ENCODE measurements around the gene DEAF1. TPM values are rescaled to one million over a fixed set of nuclear protein-coding genes. Genes with fewer than 3 reads are reported as not detected.

DEAF1 gene
- total RNA-seq, 2 donors from 2014 or later: 15.8 to 28.0 TPM

- no peaks in the 10 kb centered on the region for H3K9me3 ChIP-seq
- WGBS, 2 donors: 75 to 78% methylated on average over 20 of the region's 20 CpGs
- no peak overlapping the region for H3K4me3 ChIP-seq
- intact Hi-C loops (cut with DNase I): no loop called here
- no peak overlapping the region for H3K27ac ChIP-seq
- TF ChIP-seq CTCF (IDR thresholded peaks at IDR 0.05) (no peak), POLR2A (IDR thresholded peaks at IDR 0.05) (no peak)
- H3K36me3 ChIP-seq (replicated peaks in 1 of 2; ENCODE audit: insufficient read depth in 1 of 2, low read depth in 2 of 2): no peaks in the 10 kb centered on the region
- H3K27me3 ChIP-seq: peaks cover 0 to 4% of the 10 kb centered on the region in 2 donors
- no peak for DNase-seq
- ATAC-seq: no peak
- H3K4me1 ChIP-seq: peaks cover 4% of the 10 kb centered on the region
These were observed 38.0 kb upstream of the DEAF1 start for GRCh38 chr11:733072-733471.

GRCh38 chr11:729492-730074, 34.6 kb upstream of the DEAF1 start:
- 18 to 21% methylated on average over 10 to 17 of the region's 17 CpGs for WGBS, 2 donors
- TF ChIP-seq CTCF (IDR thresholded peaks at IDR 0.05): no peak
- TF ChIP-seq POLR2A (IDR thresholded peaks at IDR 0.05): no peak
- DNase-seq (peak in 1 of 4 donors; percentile 19), ATAC-seq (no peak)
- Histone ChIP-seq H3K4me3 (no peak overlapping the region), H3K4me1 (peaks cover 34% of the 10 kb centered on the region), H3K9me3 (no peaks in the 10 kb centered on the region), H3K27ac (no peak overlapping the region), H3K36me3 (replicated peaks in 1 of 2; ENCODE audit: insufficient read depth in 1 of 2, low read depth in 2 of 2) (no peaks in the 10 kb centered on the region), H3K27me3 (peaks cover 0 to 4% of the 10 kb centered on the region in 2 donors)
- intact Hi-C loops (cut with DNase I): loop anchor here (10.0 kb wide), 1 partner anchor 175 kb away; no protein-coding TSS in a partner anchor

GRCh38 chr11:728901-729491, 34.0 kb upstream of the DEAF1 start:
- ATAC-seq (no peak), DNase-seq (peak in 1 of 4 donors; percentile 14)
- Histone ChIP-seq H3K27me3 (peaks cover 0 to 4% of the 10 kb centered on the region in 2 donors), H3K9me3 (no peaks in the 10 kb centered on the region), H3K36me3 (replicated peaks in 1 of 2; ENCODE audit: insufficient read depth in 1 of 2, low read depth in 2 of 2) (no peaks in the 10 kb centered on the region), H3K4me3 (no peak overlapping the region), H3K4me1 (peaks cover 34% of the 10 kb centered on the region), H3K27ac (no peak overlapping the region)
- TF ChIP-seq POLR2A (IDR thresholded peaks at IDR 0.05) (no peak), CTCF (IDR thresholded peaks at IDR 0.05) (no peak)
- 60 to 100% methylated on average over 1 to 14 of the region's 15 CpGs for WGBS, 2 donors
- intact Hi-C loops (cut with DNase I): loop anchor here (10.0 kb wide), 1 partner anchor 174 kb away; no protein-coding TSS in a partner anchor

GRCh38 chr11:727859-728748, 33.1 kb upstream of the DEAF1 start:
- H3K4me3 ChIP-seq: no peak overlapping the region
- peak; percentile 83 for ATAC-seq
- peak; percentile 86 to 92 (median 90) for DNase-seq
- TF ChIP-seq POLR2A (IDR thresholded peaks at IDR 0.05) (no peak), CTCF (IDR thresholded peaks at IDR 0.05) (peak; percentile 95 to 100 (median 99))
- peak overlapping the region in 3 of 4 donors; percentile 22 to 86 (median 74) for H3K27ac ChIP-seq
- intact Hi-C loops (cut with DNase I): loop anchor here (10.0 kb wide), 1 partner anchor 173 kb away; no protein-coding TSS in a partner anchor
- no peaks in the 10 kb centered on the region for H3K36me3 ChIP-seq (replicated peaks in 1 of 2; ENCODE audit: insufficient read depth in 1 of 2, low read depth in 2 of 2)
- no peaks in the 10 kb centered on the region for H3K9me3 ChIP-seq
- 20 to 22% methylated on average over 4 to 24 of the region's 31 CpGs for WGBS, 2 donors
- H3K27me3 ChIP-seq: peaks cover 0 to 4% of the 10 kb centered on the region in 2 donors
- H3K4me1 ChIP-seq: peaks cover 34% of the 10 kb centered on the region

Data from body of pancreas (tissue), 4 donors.